Heart left ventricle (tissue), 16 donors: ENCODE results near the gene HLA-DMB. TPM values are rescaled to one million over a fixed set of nuclear protein-coding genes. Genes with fewer than 3 reads are reported as not detected.
A peak's percentile ranks its signal among the peaks of the same experiment; 100 is the strongest.

Experiments
- ATAC-seq, 4 donors: fragments of 200-7000 bp; cut with Tn5 transposase; one replicate each; pipeline ENCODE4 v1.9.1; 2020 to 2022; ENCODE audit warnings: moderate library complexity in 4 of 4, mild to moderate bottlenecking in 3 of 4, moderate number of reproducible peaks in 1 of 4
- DNase-seq, 5 donors: peaks; one replicate each; pipeline ENCODE4 v3.0.0-alpha.2; 2020
- H3K27ac ChIP-seq, 12 donors: fragments of 200-600 bp; sonication (generic) in 4 of 12; one replicate each; pipeline versions ENCODE4 v1.5.0 to v1.8.0; 2016 to 2022; ENCODE audit warnings: mild to moderate bottlenecking in 2 of 12
- H3K27me3 ChIP-seq, 9 donors: fragments of 200-600 bp; sonication (generic) in 2 of 9; one replicate each; pipeline versions ENCODE4 v1.5.1 to v1.8.0; 2016 to 2022; ENCODE audit warnings: mild to moderate bottlenecking in 3 of 9
- H3K36me3 ChIP-seq, 9 donors: fragments of 200-600 bp; sonication (generic) in 2 of 9; one replicate each; pipeline versions ENCODE4 v1.5.0 to v1.8.0; 2018 to 2022; ENCODE audit warnings: mild to moderate bottlenecking in 2 of 9
- H3K4me1 ChIP-seq, 12 donors: fragments of 200-600 bp; sonication (generic) in 4 of 12; one replicate each; pipeline versions ENCODE4 v1.5.0 to v1.8.0; 2016 to 2022; ENCODE audit warnings: mild to moderate bottlenecking in 3 of 12
- H3K4me3 ChIP-seq, 12 donors: fragments of 200-600 bp; sonication (generic) in 4 of 12; one replicate each; pipeline versions ENCODE4 v1.5.0 to v1.8.0; 2017 to 2022; ENCODE audit warnings: mild to moderate bottlenecking in 9 of 12, moderate library complexity in 4 of 12
- H3K9me3 ChIP-seq, 12 donors: fragments of 200-600 bp; sonication (generic) in 4 of 12; one replicate each; pipeline versions ENCODE4 v1.5.0 to v1.8.0; 2016 to 2022; ENCODE audit warnings: mild to moderate bottlenecking in 1 of 12
- CTCF ChIP-seq, 12 donors: fragments of 200-600 bp; sonication (generic) in 4 of 12; IDR thresholded peaks; one replicate each; pipeline versions ENCODE4 v1.5.0 to v1.8.0; 2018 to 2022; ENCODE audit warnings: antibody characterized with exemption in 12 of 12, mild to moderate bottlenecking in 5 of 12
- POLR2A ChIP-seq, 2 donors: fragments of 450-650 bp; IDR thresholded peaks; one replicate each; pipeline ENCODE4 v1.6.1; 2017; ENCODE audit warnings: antibody characterized with exemption in 2 of 2, mild to moderate bottlenecking in 2 of 2, moderate library complexity in 2 of 2
- WGBS, 4 donors: extraction: QIAGEN DNeasy Blood & Tissue Kit in 2 of 4; methylation state at CpG; one replicate each; pipeline versions ENCODE4 v1.1.5 to v1.1.7; 2013 to 2018; 5-methylcytosine and 5-hydroxymethylcytosine counted together
- intact Hi-C, 10 donors: fragments of 100-400 bp; cut with DNase I; formaldehyde crosslinking; loops; one replicate each; pipeline versions ENCODE4 v1.11.1 to v1.14.2; 2022
- long read RNA-seq, 3 donors: library from polyadenylated mRNA; unstranded; transcript quantifications; one replicate each; pipeline ENCODE4 v2.0.0, GENCODE V29; 2020 to 2021
- polyA plus RNA-seq, 2 donors: library from polyadenylated mRNA; stranded (reverse); fragments of 200-250 nt; gene quantifications; one replicate each; pipeline ENCODE4 v1.2.3, GENCODE V29; 2013
- total RNA-seq, 9 donors: library from RNA; depleted of rRNA in 2 of 9; stranded (reverse); fragments of >200 nt in 2 of 9; fragmentation: NEBNext Ultra II Directional in 3 of 9; extraction: Animal tissue kit (Norgen Biotek cat#: 25700) in 3 of 9; gene quantifications; one replicate each; pipeline versions ENCODE4 v1.1.0 to v1.2.4, GENCODE V29; 2016 to 2023
- donor health status: ischemic (EF 13 %, LVEDD 7.1; RV severe dilation, severe dysfunction).
- donor health status: healthy with polysubstance abuse.
- donor health status: DM: no; HTN: yes; CAD: no.
- donor health status: DM: no; HTN: no; CAD: no.
- donor health status: ischemic (EF 25% LVEDD 6.9; RV normal size, moderate dysfunction).
- donor health status: ischemic (EF 25% LVEDD 5.7; RV mildly dilated, moderate dysfunction).
- donor health status: healthy.
- donor health status: DM: yes; HTN: yes; CAD: no.
- donor health status: ischemic (EF 35%, LVEDD 5.7; RV mildly dilated, moderate dysfunction).
- donor health status: nonischemic (EF 11% LVEDD 7.7; RV severe dilation, severe dysfunction).
- donor health status: DM: yes; HTN: yes; CAD: no.
- donor health status: PGD.
- donor health status: ischemic (EF 29% LVEDD 5.4; RV normal size, mild dysfunction).
- donor health status: nonischemic (EF 23%, LVEDD 6.1; RV moderate dilation, normal function).

The HLA-DMB gene
- total RNA-seq (100 to 1,000 TPM in 1 of 9 donors, 10 to 100 TPM in 1, 1 to 10 TPM in 7; 2.7 to 127 (median 9.3) TPM), polyA plus RNA-seq (1 to 10 TPM; 3.7 to 4.8 TPM)
- long read RNA-seq, donor 1, partial matches to known transcripts: 1 of 6 reads
- long read RNA-seq, donor 1, other reads (novel, unspliced or antisense): 1 of 6 reads
- long read RNA-seq, donor 2, transcript HLA-DMB-258 (6 exons, 1,397 nt): major isoform, 6 of 7 reads
- long read RNA-seq, donor 2, partial matches to known transcripts: 0 of 7 reads
- long read RNA-seq, donor 2, other reads (novel, unspliced or antisense): 1 of 7 reads
- long read RNA-seq, donor 3, partial matches to known transcripts: 0 of 2 reads
- long read RNA-seq, donor 3, other reads (novel, unspliced or antisense): 0 of 2 reads

DNA sequence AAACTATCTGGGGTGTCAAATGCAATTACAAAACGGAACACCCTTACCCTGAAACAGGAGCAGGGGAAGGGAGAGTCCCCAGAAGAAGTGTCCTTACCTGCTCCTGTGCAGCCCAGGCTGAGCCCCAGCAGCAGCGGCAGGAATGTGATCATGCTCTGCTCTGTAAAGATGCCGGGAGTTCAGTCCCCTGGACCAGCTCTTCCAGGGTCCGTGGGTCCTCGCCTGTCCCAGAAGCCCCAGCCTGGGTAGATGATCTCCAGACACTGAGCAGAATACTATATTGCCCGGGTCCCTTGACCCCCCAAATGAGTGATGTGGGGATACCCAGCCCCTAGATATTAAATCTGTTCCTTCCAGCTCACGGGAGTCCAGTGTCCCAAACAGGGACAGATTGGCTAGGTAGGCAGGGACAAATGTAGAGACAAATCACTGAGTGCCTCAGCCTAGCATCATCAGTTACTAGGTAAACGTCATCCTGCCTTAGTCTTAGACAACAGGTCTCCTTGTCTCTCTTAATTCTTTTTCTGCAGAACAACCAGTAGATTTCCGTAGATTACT, at the start of gene HLA-DMB:
TSS of gene HLA-DMB (minus strand) at position 373 of the 558 bp plus-strand sequence. CDS start at position 152, 221 bp downstream.
- Histone ChIP-seq H3K27ac (peak within 1 kb of the TSS; percentile 52 to 97 (median 86)), H3K4me3 (peak within 1 kb of the TSS; percentile 22 to 75 (median 56)), H3K4me1 (peaks cover 0 to 94% (median 11%) of the 10 kb centered on the region in 12 donors), H3K27me3 (no peaks in the 10 kb centered on the region), H3K36me3 (peaks cover 0 to 28% (median 0%) of the 10 kb centered on the region in 9 donors), H3K9me3 (peaks cover 0 to 2% (median 0%) of the 10 kb centered on the region in 12 donors)
- intact Hi-C loops: loop anchor here in 2 of 10 donors (1.0 to 10.0 kb wide), 2 partner anchors 13 to 46 kb away; partner anchors contain the start of gene HLA-DMA (in 1 of the 2)
- peak in 3 of 5 donors; percentile 37 to 80 (median 67) for DNase-seq
- 15 to 32% (median 20%) methylated on average over 9 of the region's 9 CpGs for WGBS, 4 donors
- peak; percentile 92 to 97 (median 96) for ATAC-seq
- TF ChIP-seq CTCF (IDR thresholded peaks at IDR 0.05): no peak
- peak in 1 of 2 donors; percentile 22 for TF ChIP-seq POLR2A (IDR thresholded peaks at IDR 0.05)

DNA sequence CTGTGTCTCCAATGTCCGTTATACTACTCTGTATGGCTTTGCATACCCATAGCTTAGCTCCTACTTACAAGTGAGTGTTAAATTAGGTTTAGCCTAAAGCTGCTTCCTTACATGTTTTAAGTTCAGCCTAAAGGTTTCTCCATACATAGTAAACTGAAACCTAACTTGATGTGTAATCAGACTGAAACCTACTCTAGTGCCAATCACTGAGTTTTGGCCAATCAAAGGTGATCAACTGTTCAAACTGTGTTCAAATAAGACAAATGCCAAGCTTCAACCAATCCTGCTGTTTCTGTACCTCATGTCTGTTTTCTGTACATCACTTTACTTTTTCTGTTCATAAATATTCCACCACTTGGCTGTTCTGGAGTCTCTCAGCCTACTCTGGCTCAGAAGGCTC, 48.5 kb upstream of the HLA-DMB start:
- Histone ChIP-seq H3K4me1 (peaks cover 0 to 9% (median 2%) of the 10 kb centered on the region in 12 donors), H3K27ac (no peak overlapping the region), H3K9me3 (no peaks in the 10 kb centered on the region), H3K4me3 (no peak overlapping the region), H3K36me3 (peaks cover 0 to under 1% (median 0%) of the 10 kb centered on the region in 9 donors), H3K27me3 (no peaks in the 10 kb centered on the region)
- intact Hi-C loops: no loop called here
- DNase-seq: no peak
- no peak for ATAC-seq
- TF ChIP-seq CTCF (IDR thresholded peaks at IDR 0.05) (no peak), POLR2A (IDR thresholded peaks at IDR 0.05) (no peak)
- WGBS, 4 donors: 88 to 97% (median 92%) methylated on average over 1 of the region's 1 CpG

GRCh38 chr6:32984622-32985389, 44.0 kb upstream of the HLA-DMB start:
- H3K9me3 ChIP-seq: no peaks in the 10 kb centered on the region
- WGBS, 4 donors: 13 to 16% (median 15%) methylated on average over 9 of the region's 9 CpGs
- no peak overlapping the region for H3K4me3 ChIP-seq
- intact Hi-C loops: loop anchor here (1.0 to 2.0 kb wide), 9 partner anchors 49 to 100 kb away; no protein-coding TSS in a partner anchor
- DNase-seq (peak; percentile 84 to 93 (median 88)), ATAC-seq (peak; percentile 75 to 86 (median 81))
- TF ChIP-seq POLR2A (IDR thresholded peaks at IDR 0.05) (no peak), CTCF (IDR thresholded peaks at IDR 0.05) (peak; percentile 72 to 98 (median 90))
- H3K27ac ChIP-seq: peak overlapping the region in 1 of 12 donors; percentile 9
- H3K27me3 ChIP-seq: no peaks in the 10 kb centered on the region
- H3K4me1 ChIP-seq: peaks cover 0 to 18% (median 7%) of the 10 kb centered on the region in 12 donors
- H3K36me3 ChIP-seq: peaks cover 2 to 40% (median 23%) of the 10 kb centered on the region in 9 donors
